IgD-negative memory B cell (primary cell): Measurements from ENCODE around the gene CTNNA2. TPM values are rescaled to one million over a fixed set of nuclear protein-coding genes. Genes with fewer than 3 reads are reported as not detected.

Experiments used
- H3K27ac Mint-ChIP-seq, 3 donors: one replicate each; pipeline ENCODE4 v1.8.0; 2020 to 2022; ENCODE audit warnings: mild to moderate bottlenecking in 3 of 3, mixed read lengths in 3 of 3, moderate library complexity in 1 of 3
- H3K27me3 Mint-ChIP-seq: one replicate; pipeline ENCODE4 v1.8.0; 2021; ENCODE audit warnings: mixed read lengths
- H3K36me3 Mint-ChIP-seq: one replicate; pipeline ENCODE4 v1.8.0; 2020; ENCODE audit warnings: mild to moderate bottlenecking, mixed read lengths
- H3K4me1 Mint-ChIP-seq, 3 donors: one replicate each; pipeline ENCODE4 v1.8.0; 2020 to 2022; ENCODE audit warnings: mixed read lengths in 3 of 3, mild to moderate bottlenecking in 1 of 3
- H3K4me3 Mint-ChIP-seq, 4 donors: one replicate each; pipeline ENCODE4 v1.8.0; 2020 to 2022; ENCODE audit warnings: mild to moderate bottlenecking in 4 of 4, mixed read lengths in 4 of 4, moderate library complexity in 3 of 4
- H3K9me3 Mint-ChIP-seq, 3 donors: one replicate each; pipeline ENCODE4 v1.8.0; 2020 to 2021; ENCODE audit warnings: mixed read lengths in 3 of 3, mild to moderate bottlenecking in 1 of 3
- polyA plus RNA-seq: library from polyadenylated mRNA; unstranded; fragments of 300-500 nt; fragmentation: Illumina TruSeq; gene quantifications from one replicate; pipeline ENCODE4 v1.2.3, GENCODE V29; 2021

CTNNA2 gene
- polyA plus RNA-seq, 1 donor from 2014 or later = not detected

GRCh38 chr2:80217446-80217845 lies 704.6 kb downstream of the CTNNA2 start:
- Mint-ChIP-seq H3K36me3 (no peaks in the 10 kb centered on the region), H3K27ac (no peak overlapping the region), H3K4me1 (no peaks in the 10 kb centered on the region), H3K4me3 (no peak overlapping the region), H3K27me3 (no peaks in the 10 kb centered on the region), H3K9me3 (peaks cover 0 to 16% (median 6%) of the 10 kb centered on the region in 3 donors)

GRCh38 chr2:80222644-80223043 lies 709.8 kb downstream of the CTNNA2 start:
- no peak overlapping the region for H3K27ac Mint-ChIP-seq
- no peaks in the 10 kb centered on the region for H3K27me3 Mint-ChIP-seq
- H3K9me3 Mint-ChIP-seq = peaks cover 2 to 6% (median 5%) of the 10 kb centered on the region in 3 donors
- no peaks in the 10 kb centered on the region for H3K4me1 Mint-ChIP-seq
- no peaks in the 10 kb centered on the region for H3K36me3 Mint-ChIP-seq
- no peak overlapping the region for H3K4me3 Mint-ChIP-seq

- Mint-ChIP-seq H3K27ac (no peak overlapping the region), H3K4me1 (no peaks in the 10 kb centered on the region), H3K4me3 (no peak overlapping the region), H3K27me3 (no peaks in the 10 kb centered on the region), H3K9me3 (peaks cover 2 to 13% (median 9%) of the 10 kb centered on the region in 3 donors), H3K36me3 (peaks cover 2% of the 10 kb centered on the region)
These were observed 718.6 kb downstream of the CTNNA2 start for GRCh38 chr2:80231421-80231820.

- H3K4me3 Mint-ChIP-seq = no peak overlapping the region
- H3K27me3 Mint-ChIP-seq = no peaks in the 10 kb centered on the region
- no peak overlapping the region for H3K27ac Mint-ChIP-seq
- peaks cover 2% of the 10 kb centered on the region for H3K36me3 Mint-ChIP-seq
- no peaks in the 10 kb centered on the region for H3K4me1 Mint-ChIP-seq
- H3K9me3 Mint-ChIP-seq = peaks cover 6 to 12% (median 7%) of the 10 kb centered on the region in 3 donors
These were observed 720.5 kb downstream of the CTNNA2 start for GRCh38 chr2:80233333-80233732.

GRCh38 chr2:80238692-80239469 lies 726.0 kb downstream of the CTNNA2 start:
- Mint-ChIP-seq H3K36me3 (peaks cover 2% of the 10 kb centered on the region), H3K4me1 (no peaks in the 10 kb centered on the region), H3K4me3 (no peak overlapping the region), H3K9me3 (peaks cover 5 to 15% (median 6%) of the 10 kb centered on the region in 3 donors), H3K27me3 (no peaks in the 10 kb centered on the region), H3K27ac (no peak overlapping the region)

- no peak overlapping the region for H3K4me3 Mint-ChIP-seq
- peaks cover 0 to 4% (median 0%) of the 10 kb centered on the region in 3 donors for H3K4me1 Mint-ChIP-seq
- H3K27me3 Mint-ChIP-seq = no peaks in the 10 kb centered on the region
- no peak overlapping the region for H3K27ac Mint-ChIP-seq
- H3K36me3 Mint-ChIP-seq = no peaks in the 10 kb centered on the region
- H3K9me3 Mint-ChIP-seq = peaks cover under 1 to 7% (median 3%) of the 10 kb centered on the region in 3 donors
These were observed 729.6 kb downstream of the CTNNA2 start for GRCh38 chr2:80242355-80242910.

GRCh38 chr2:80244905-80245584 lies 732.2 kb downstream of the CTNNA2 start:
- Mint-ChIP-seq H3K27me3 (no peaks in the 10 kb centered on the region), H3K36me3 (no peaks in the 10 kb centered on the region), H3K4me1 (peaks cover 0 to 4% (median 0%) of the 10 kb centered on the region in 3 donors), H3K4me3 (peak overlapping the region in 1 of 4 donors; percentile 0), H3K27ac (no peak overlapping the region), H3K9me3 (peaks cover 0 to 2% (median 0%) of the 10 kb centered on the region in 3 donors)

- Mint-ChIP-seq H3K27me3 (no peaks in the 10 kb centered on the region), H3K9me3 (peaks cover 0 to 2% (median 0%) of the 10 kb centered on the region in 3 donors), H3K4me1 (peaks cover 0 to 4% (median 0%) of the 10 kb centered on the region in 3 donors), H3K4me3 (no peak overlapping the region), H3K36me3 (no peaks in the 10 kb centered on the region), H3K27ac (no peak overlapping the region)
These were observed 733.7 kb downstream of the CTNNA2 start for GRCh38 chr2:80246534-80246933.

- peaks cover 0 to 2% (median 0%) of the 10 kb centered on the region in 3 donors for H3K9me3 Mint-ChIP-seq
- no peak overlapping the region for H3K27ac Mint-ChIP-seq
- H3K27me3 Mint-ChIP-seq = no peaks in the 10 kb centered on the region
- H3K36me3 Mint-ChIP-seq = no peaks in the 10 kb centered on the region
- no peak overlapping the region for H3K4me3 Mint-ChIP-seq
- H3K4me1 Mint-ChIP-seq = peaks cover 0 to 4% (median 0%) of the 10 kb centered on the region in 3 donors
These were observed 734.5 kb downstream of the CTNNA2 start for GRCh38 chr2:80247339-80247738.

- Mint-ChIP-seq H3K27me3 (no peaks in the 10 kb centered on the region), H3K4me3 (no peak overlapping the region)
These were observed 735.3 kb downstream of the CTNNA2 start for GRCh38 chr2:80248146-80248545.

GRCh38 chr2:80252294-80252986 lies 739.6 kb downstream of the CTNNA2 start:
- Mint-ChIP-seq H3K27ac (no peak overlapping the region), H3K9me3 (peaks cover 0 to 2% (median 1%) of the 10 kb centered on the region in 3 donors), H3K36me3 (no peaks in the 10 kb centered on the region), H3K4me1 (no peaks in the 10 kb centered on the region), H3K27me3 (no peaks in the 10 kb centered on the region), H3K4me3 (no peak overlapping the region)

More at GRCh38 chr2:80248146-80248545, 735.3 kb downstream of the CTNNA2 start:
- Mint-ChIP-seq H3K36me3 (no peaks in the 10 kb centered on the region), H3K4me1 (peaks cover 0 to 4% (median 0%) of the 10 kb centered on the region in 3 donors), H3K9me3 (peaks cover 0 to 2% (median 0%) of the 10 kb centered on the region in 3 donors), H3K27ac (no peak overlapping the region)

GRCh38 chr2:80255918-80256781 lies 743.3 kb downstream of the CTNNA2 start:
- Mint-ChIP-seq H3K4me3 (no peak overlapping the region), H3K36me3 (no peaks in the 10 kb centered on the region), H3K27ac (no peak overlapping the region), H3K4me1 (no peaks in the 10 kb centered on the region), H3K9me3 (peaks cover 3 to 14% (median 7%) of the 10 kb centered on the region in 3 donors), H3K27me3 (no peaks in the 10 kb centered on the region)

GRCh38 chr2:80256782-80257167 lies 743.9 kb downstream of the CTNNA2 start:
- H3K36me3 Mint-ChIP-seq = no peaks in the 10 kb centered on the region
- no peak overlapping the region for H3K27ac Mint-ChIP-seq
- H3K4me3 Mint-ChIP-seq = no peak overlapping the region
- no peaks in the 10 kb centered on the region for H3K27me3 Mint-ChIP-seq
- H3K4me1 Mint-ChIP-seq = no peaks in the 10 kb centered on the region
- peaks cover 3 to 14% (median 7%) of the 10 kb centered on the region in 3 donors for H3K9me3 Mint-ChIP-seq

- no peak overlapping the region for H3K4me3 Mint-ChIP-seq
- H3K27me3 Mint-ChIP-seq = no peaks in the 10 kb centered on the region
- no peaks in the 10 kb centered on the region for H3K36me3 Mint-ChIP-seq
- H3K4me1 Mint-ChIP-seq = no peaks in the 10 kb centered on the region
- no peak overlapping the region for H3K27ac Mint-ChIP-seq
- H3K9me3 Mint-ChIP-seq = peaks cover 3 to 14% (median 7%) of the 10 kb centered on the region in 3 donors
These were observed 744.6 kb downstream of the CTNNA2 start for GRCh38 chr2:80257450-80257849.
